Left hindlimb (tissue), 1 donor: ENCODE data around the gene SMARCE1.
A peak's percentile ranks its signal among the peaks of the same experiment; 100 is the strongest.

ENCODE experiments used
- DNase-seq: peaks from one replicate; pipeline ENCODE4 v3.0.0-alpha.2; 2018

The SMARCE1 gene

GRCh38 chr17:40645291-40645690 lies 2.3 kb downstream of the SMARCE1 start:
- DNase-seq: no peak

GRCh38 chr17:40637931-40638330 lies 9.7 kb downstream of the SMARCE1 start:
- no peak for DNase-seq

DNA sequence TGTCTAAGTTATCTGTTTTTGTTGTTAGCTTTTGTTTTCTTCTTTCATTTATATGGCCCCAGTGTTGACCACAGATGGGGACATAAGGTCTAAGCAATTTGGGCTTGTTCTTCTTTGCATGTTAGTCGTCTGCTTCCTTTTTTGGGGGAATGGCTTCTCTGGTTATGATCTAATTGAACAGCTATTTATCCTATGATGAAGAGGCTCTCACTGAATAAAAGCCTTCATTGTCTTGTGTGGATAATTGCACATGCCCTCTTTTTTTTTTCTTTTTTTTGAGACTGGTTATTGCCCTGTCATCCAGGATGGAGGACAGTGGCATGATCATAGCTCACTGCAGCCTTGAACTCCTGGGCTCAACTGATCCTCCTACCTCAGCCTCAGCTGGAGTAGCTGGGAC lies 13.7 kb downstream of the SMARCE1 start:
- DNase-seq: no peak

DNA sequence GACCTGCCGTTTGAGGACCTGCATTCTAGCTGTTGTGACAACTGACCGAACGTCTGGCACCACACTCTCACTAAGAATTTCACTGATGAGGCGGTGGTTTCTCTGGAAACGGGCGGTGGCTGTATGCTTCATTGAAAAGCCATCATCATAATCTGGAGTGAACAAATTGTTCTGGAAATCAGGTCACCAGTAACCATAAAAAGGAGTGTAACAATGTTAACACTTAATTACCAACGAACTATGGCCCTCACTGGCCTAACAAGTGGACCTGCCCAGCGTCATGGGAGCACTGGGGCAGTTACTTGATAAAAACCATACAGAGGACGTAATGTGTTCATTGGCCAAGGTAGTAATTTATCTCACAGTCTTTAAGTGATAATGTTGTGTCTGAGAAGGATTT lies 15.4 kb downstream of the SMARCE1 start:
- peak; percentile 37 for DNase-seq

DNA sequence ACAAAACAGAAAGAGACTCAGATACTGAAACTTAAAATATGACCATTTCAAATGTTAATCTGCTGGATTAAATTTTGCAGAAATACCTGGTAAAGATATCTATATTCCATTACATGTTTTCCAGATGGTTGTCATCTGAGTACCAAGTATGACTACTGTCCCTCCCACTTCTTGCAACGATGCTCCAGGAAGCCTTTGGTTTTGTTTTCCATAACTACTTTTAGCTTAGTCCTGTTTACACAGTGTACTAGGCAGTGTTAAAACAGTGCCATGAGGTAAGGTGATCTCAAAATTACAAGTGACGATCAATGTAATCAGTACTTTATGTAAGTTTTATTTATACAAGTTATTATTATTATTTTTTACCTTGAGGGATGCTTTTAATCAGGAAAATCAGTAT lies 17.8 kb downstream of the SMARCE1 start:
- DNase-seq: no peak

DNA sequence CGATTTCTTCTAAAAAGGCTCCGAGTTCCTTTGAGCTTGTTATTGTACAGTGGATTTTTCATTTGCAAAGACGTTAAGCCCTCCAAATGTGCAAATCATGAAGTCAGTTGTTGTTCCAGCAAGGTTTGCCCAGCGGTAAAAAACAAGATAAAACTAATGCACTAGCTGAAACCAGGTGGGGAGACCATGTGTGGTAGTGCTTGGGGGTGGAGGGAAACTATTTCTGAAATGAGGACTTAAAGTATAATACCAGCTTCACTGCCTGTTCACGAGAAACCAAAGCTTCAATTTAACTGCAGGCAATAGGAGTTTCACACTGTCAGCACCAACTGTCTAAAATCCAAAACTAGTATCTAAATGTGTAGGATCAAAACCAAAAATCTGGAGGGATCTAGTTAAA lies 22.3 kb downstream of the SMARCE1 start:
- DNase-seq: no peak

DNA sequence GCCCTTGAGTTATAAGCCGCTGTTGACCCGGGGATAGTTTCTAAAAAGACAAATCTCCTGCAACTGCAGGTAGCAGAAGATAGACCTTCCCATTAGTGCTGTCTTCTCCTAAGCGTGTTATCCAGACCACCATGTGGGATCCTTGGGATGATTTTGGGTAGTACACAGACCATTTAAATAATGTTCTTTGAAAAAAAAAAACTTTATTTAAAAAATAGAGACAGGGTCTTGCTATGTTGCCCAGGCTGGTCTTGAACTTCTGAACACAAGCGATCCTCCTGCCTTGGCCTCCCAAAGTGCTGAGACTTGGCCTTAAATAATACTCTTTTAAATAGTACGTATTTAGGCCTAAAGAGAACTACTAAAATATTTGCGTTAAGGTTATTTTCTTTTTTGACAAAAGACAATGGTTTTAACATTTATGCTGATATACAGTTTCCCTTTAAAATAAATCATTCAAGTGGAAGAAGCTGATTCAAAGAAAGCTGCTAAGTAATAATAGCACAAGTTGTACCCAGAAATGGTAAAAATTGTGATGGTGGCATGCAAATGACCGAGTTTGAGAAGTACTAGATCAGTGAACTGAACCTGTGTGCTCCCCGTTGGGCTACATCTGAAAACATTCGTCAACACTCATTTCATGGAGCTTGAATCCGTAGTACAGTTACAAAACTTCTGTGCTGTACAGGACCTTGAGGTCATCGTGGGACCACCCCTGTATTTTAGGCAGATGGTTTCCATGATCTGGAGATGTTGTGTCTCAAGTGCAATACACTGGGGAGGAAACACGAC lies 24.0 kb downstream of the SMARCE1 start:
- no peak for DNase-seq

- no peak for DNase-seq
Measured at GRCh38 chr17:40622509-40622928, 25.1 kb downstream of the SMARCE1 start.

DNA sequence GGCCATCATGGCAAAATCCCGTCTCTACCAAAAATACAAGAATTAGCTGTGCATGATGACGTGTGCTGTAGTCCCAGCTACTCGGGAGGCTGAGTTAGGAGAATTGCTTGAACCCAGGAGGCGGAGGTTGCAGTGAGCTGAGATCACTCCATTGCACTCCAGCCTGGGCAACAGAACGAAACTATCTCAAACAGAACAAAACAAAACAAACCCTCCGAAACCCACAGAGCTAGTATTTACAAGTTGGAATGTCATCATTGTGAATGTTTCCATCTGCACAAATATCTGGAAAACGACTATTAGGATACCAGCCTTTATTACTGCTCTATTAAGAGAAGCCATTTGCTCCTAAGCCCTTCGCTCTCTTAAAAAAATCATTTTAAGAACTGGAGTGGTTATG lies 26.0 kb downstream of the SMARCE1 start:
- no peak for DNase-seq

DNA sequence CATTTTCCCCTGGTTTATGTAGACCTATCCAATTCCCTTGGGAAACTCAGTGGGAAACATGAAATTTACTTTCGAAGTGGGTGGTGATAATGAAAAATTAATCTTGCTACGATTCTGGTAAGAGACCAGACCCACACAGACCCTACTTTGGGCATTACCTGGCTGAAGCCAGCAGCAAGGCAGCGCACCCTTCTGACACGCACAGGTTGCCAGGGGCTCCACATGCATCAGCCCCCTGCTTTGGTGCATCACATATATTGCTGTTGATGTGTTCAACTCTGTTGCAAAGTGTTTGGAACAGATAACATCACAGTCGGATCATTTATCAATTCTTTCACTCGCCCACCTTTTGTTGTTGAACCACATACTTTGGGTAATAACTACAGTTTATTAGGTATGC lies 26.6 kb downstream of the SMARCE1 start:
- DNase-seq: no peak

GRCh38 chr17:40618754-40619625 lies 28.6 kb downstream of the SMARCE1 start:
- DNase-seq: no peak

DNA sequence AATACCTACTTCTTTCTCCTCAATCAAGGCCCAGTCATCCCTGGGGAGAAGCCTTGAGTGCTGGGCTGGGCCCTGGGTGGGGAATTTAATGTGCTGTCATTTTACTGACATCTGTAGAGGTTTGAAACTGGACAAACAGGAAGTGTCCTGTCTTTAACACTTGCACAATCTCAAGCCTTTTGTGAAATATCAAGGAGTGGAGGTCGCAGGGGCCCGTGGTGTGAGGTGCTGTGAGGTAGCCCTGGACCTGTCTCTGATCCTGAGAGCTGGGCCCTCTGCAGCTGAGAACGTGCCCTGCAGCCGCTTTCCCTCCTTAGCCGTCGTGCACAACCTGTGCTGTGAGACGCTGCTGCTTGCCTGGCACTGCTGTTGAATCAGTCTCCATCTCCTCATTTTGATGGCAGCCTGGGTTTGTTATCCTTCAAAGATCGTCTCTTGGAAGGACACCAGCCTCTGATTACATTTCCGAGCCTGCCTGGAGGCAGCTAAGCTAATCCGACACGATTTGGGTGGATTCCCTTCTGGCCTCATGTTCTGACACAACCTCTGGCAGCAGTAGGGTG lies 29.9 kb downstream of the SMARCE1 start:
- DNase-seq: no peak

- DNase-seq: no peak
Measured at GRCh38 chr17:40616592-40616991, 31.0 kb downstream of the SMARCE1 start.

DNA sequence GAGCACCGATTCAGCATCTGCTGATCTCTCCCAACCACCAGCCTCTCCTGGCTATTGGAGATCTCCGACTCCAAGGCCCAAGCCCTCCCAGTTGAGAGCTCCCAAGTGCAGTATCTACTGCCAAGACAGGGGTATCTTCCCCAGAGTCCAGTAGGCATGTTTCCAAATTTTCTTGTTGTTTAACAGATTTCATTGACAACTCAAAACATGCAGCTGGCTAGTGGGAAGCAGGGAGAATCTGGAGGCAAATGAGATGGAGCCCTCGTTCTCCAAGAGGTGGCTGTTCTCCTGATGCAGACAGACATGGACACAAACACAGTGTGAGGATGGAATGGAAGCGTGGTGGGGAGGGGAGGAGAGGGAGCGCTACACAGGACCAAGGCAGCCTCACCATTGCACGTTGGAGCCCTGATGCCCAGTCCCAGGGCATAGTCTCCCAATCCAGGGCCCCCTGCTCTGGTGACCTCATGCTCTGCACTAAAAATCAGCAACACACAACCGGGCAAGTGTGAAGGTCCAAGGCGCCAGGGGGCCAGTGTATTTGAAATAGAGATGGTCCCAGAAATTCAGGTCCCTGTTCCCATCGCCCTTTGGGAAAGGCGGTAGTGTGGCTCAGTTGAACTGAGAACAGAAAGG lies 31.7 kb downstream of the SMARCE1 start:
- DNase-seq: no peak

DNA sequence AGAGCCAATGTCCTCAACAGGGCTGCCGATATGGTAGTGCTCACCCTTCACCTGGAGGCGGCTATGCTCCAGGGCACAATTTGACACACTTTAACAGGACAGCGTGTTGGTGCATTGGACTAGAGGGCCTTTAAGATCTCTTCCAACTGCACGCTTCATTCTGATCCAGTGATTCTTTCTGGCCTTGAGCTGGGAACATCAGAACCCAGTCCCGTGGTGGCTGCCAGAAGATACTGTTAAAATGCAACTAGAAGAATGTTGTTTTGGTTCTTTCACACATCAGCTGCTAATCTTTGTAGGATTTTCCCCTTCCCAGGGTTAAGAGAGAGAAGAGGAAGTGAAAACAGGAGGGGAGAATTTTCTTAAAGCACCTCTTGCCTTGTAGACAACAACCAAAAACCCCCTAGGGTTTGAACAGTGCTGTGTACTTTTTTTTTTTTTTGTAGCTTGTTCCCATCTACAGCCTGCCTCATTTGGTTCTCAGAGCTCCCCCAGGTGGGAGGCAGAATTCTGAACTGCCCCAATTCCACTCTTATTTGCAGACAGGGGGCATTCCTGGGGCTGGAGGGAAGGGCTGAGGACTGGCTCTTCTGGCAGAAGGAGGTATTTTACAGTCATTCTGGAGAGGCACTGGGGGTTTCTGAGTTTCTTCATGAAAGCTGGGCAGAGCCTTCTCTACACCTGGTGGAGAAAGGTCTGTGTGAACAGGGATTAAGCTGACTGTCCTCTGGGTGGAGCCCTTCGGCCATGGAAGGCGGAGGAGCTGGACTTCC lies 32.4 kb downstream of the SMARCE1 start:
- no peak for DNase-seq

DNA sequence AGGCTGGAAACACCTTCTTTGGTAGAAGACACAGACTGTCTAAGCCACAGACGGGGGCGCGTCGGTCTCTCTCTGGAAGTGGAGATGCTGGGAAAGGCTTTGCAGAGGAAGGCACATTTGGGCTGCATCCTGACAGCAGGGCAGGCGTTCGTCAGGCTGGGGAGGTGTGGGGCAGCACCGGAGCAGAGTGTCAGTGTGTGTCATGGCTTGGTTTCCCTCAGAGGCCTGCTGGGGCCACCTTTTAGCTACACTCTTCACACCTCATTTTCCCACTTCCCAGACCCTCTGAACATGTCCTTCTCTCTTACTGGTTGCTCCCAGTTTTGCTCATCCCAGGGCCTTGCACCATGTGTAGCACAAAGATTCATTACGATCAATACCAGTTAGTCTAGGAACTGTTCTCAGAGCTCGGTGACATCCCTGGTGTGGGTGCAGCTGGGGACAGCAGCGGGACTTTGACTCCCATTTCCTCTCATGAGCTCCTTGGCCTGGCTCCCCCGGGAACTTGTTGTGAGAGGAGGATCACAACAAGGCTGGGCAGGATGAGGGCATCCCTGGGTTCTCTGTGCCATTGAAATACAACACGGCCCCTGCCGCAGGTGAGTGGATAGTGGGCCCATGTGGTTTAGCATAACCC lies 33.1 kb downstream of the SMARCE1 start:
- no peak for DNase-seq

GRCh38 chr17:40613467-40614154 lies 34.0 kb downstream of the SMARCE1 start:
- DNase-seq: no peak

GRCh38 chr17:40612599-40613244 lies 34.9 kb downstream of the SMARCE1 start:
- DNase-seq: no peak

- no peak for DNase-seq
Measured at GRCh38 chr17:40611840-40612474, 35.7 kb downstream of the SMARCE1 start.

DNA sequence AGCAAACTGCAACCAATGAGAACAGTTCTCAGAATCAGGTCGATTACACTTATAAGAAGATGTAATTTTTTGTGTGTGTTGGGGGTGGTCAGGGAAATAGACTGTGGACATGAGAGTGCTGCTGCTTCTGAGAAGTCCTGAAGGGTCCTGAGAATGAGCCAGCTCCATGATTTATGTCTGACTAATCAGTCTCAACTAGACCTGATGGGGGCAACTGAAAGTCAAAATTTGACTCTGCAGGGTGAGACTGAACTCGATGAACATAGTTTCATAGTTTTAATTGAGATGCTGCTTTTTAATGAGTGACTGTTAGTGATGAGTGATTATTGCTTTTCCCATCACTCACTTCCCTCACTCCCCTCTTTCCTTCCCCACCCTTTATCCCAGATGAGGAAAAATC lies 37.3 kb downstream of the SMARCE1 start:
- DNase-seq: no peak
